GM15510 (cell line): ENCODE data around the gene RTL10.

ENCODE experiments used
- POLR2A ChIP-seq: IDR thresholded peaks from 3 replicates; pipeline ENCODE4 v1.6.1; 2011; ENCODE audit warnings: borderline replicate concordance; ENCODE audit not compliant: insufficient read length; ENCODE audit errors: extremely low read depth

RTL10 gene

DNA sequence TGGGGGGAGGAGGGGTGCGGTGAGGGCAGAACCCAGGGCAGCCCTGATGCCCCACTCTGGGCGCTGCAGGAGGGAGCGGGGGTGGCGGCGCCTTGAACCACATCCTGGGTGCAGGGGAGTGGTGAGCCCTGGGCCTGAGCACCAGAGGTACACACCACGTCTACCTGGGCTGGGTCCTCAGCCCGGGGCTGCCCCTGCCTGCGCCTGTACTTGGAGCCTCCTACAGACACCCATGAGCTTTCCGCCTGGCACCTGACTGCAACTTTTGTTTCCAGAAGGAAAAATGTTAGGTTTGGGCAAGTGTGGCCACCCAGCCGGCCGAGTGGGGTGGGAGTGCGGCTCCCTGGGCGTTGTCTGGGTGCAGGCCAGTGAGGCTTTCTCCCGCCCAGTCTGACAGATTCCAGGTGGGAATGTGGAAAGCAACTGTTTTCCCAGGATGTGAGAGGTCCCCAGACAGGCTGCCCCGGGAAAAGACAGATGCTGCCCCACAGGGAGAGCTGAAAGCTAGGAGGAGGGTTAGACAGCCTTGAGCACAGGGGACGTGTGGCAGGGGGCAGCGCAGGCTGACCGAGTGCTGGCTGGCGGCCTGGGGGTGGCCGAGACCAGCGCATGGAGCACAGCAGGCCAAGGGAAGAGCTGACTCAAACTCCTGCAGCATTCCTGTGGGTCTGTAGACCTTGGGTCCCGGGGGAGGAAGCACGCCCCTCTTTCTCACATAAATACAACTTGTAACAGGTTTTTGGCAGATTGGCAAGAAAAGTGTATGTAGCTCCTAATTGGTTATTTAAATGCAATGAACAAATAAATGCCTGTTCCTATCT, 44.1 kb downstream of the RTL10 start:
- TF ChIP-seq POLR2A: no peak

DNA sequence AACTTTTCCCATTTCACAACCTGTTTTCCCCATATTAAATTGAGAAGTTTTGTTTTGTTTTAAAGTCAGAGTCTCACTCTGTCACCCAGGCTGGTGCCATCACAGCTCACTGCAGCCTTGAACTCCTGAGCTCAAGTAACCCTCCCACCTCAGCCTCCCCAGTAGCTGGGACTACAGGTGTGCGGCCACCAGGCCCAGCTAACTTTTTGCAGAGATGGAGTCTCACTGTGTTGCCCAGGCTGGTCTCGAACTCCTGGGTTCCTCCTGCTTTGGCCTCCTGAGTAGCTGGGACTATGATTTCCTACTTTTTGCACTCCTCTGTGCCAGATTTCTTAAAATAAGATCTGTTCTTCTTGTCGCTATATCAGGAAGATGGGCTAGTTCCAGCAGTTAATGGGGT, 44.9 kb downstream of the RTL10 start:
- TF ChIP-seq POLR2A: no peak

GRCh38 chr22:19808873-19809478, 45.7 kb downstream of the RTL10 start:
- TF ChIP-seq POLR2A: no peak

- TF ChIP-seq POLR2A: no peak
Measured at GRCh38 chr22:19807914-19808872, 46.5 kb downstream of the RTL10 start.

GRCh38 chr22:19807161-19807913, 47.3 kb downstream of the RTL10 start:
- no peak for TF ChIP-seq POLR2A

- TF ChIP-seq POLR2A: no peak
Measured at GRCh38 chr22:19806213-19807160, 48.2 kb downstream of the RTL10 start.

DNA sequence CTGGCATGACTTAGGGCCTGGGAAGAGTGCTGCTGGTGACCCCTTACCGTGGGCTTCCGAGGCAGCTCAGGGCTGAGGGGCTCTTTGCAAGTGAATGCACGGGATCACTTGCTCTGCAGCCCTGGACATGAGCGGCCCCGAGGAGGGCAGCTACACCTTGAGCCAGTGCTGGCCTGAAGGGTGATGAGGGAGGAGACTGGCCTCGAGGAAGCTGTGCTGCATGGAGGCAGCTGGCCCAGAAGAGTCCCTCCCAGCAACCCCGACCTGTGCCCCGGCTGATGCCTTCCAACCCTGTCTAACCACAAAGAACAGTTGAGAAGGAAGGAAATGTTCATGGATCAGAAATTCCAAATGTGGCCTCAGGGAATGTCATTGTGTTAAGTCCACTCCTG, 48.9 kb downstream of the RTL10 start:
- TF ChIP-seq POLR2A: no peak
